ENCODE results near the gene GALNT5.
A peak's percentile ranks its signal among the peaks of the same experiment; 100 is the strongest.

GALNT5 gene

GRCh38 chr2:157218911-157219310 is 38.6 kb upstream of the GALNT5 start:
- H2BK5ac ChIP-seq (ENCODE audit: low read length), result no peak overlapping the region
- no peak overlapping the region for H4K8ac ChIP-seq (ENCODE audit: low read depth, low read length)
- WGBS, 2 donors (ENCODE audit: extremely low coverage in 2 of 2, insufficient read length in 2 of 2, insufficient replicate concordance in 1 of 2), result no CpG with 5 or more reads among the region's 2 CpGs
- H4K91ac ChIP-seq (ENCODE audit: low read depth, low read length, poor library complexity), result no peak overlapping the region
- H2AK5ac ChIP-seq (ENCODE audit: low read depth, low read length), result no peak overlapping the region
- no peaks in the 10 kb centered on the region for H3K9me3 ChIP-seq (replicated peaks in 1 of 2; ENCODE audit: control insufficient read depth in 2 of 2, insufficient read depth in 1 of 2, low read depth in 1 of 2, low read length in 2 of 2)
- H2AFZ ChIP-seq (ENCODE audit: low read length), result no peak overlapping the region
- no peak overlapping the region for H2BK12ac ChIP-seq (ENCODE audit: low read length)
- no peak overlapping the region for H3K23ac ChIP-seq (ENCODE audit: low read depth, low read length, poor library complexity)
- no peak overlapping the region for H2BK120ac ChIP-seq (ENCODE audit: low read depth, low read length)
- H2BK15ac ChIP-seq (ENCODE audit: low read length), result no peak overlapping the region
- H3K9ac ChIP-seq (ENCODE audit: low read depth, low read length, poor library complexity), result no peak overlapping the region
- no peak overlapping the region for H3K4ac ChIP-seq (ENCODE audit: low read length)
- no peak overlapping the region for H3K18ac ChIP-seq (ENCODE audit: low read length)
- no peak overlapping the region for H3K4me2 ChIP-seq (ENCODE audit: insufficient read depth, low read length, poor library complexity, severe bottlenecking)
- DNase-seq (ENCODE audit: low spot score), result no peak
- H3K79me1 ChIP-seq (ENCODE audit: low read depth, low read length), result no peaks in the 10 kb centered on the region
- no peaks in the 10 kb centered on the region for H3K4me1 ChIP-seq (ENCODE audit: control insufficient read depth in 2 of 2, insufficient read depth in 1 of 2, low read depth in 1 of 2, low read length in 2 of 2)
- H3K27me3 ChIP-seq (ENCODE audit: control insufficient read depth in 3 of 3, insufficient read depth in 3 of 3, low read depth in 1 of 3, low read length in 3 of 3), result no peaks in the 10 kb centered on the region
- no peak overlapping the region for H3K27ac ChIP-seq (replicated peaks; ENCODE audit: low read length)
- H3K4me3 ChIP-seq (ENCODE audit: low read length in 2 of 2), result no peak overlapping the region
- no peak overlapping the region for H3K14ac ChIP-seq (ENCODE audit: low read length)
- H3K36me3 ChIP-seq (replicated peaks in 1 of 2; ENCODE audit: control insufficient read depth in 2 of 2, insufficient read depth in 2 of 2, low read length in 2 of 2), result no peaks in the 10 kb centered on the region

- Histone ChIP-seq H3K4ac (ENCODE audit: low read length) (no peak overlapping the region), H3K36me3 (replicated peaks in 1 of 2; ENCODE audit: control insufficient read depth in 2 of 2, insufficient read depth in 2 of 2, low read length in 2 of 2) (no peaks in the 10 kb centered on the region), H4K91ac (ENCODE audit: low read depth, low read length, poor library complexity) (no peak overlapping the region), H2BK12ac (ENCODE audit: low read length) (no peak overlapping the region), H2AFZ (ENCODE audit: low read length) (no peak overlapping the region), H2AK5ac (ENCODE audit: low read depth, low read length) (no peak overlapping the region), H3K4me1 (ENCODE audit: control insufficient read depth in 2 of 2, insufficient read depth in 1 of 2, low read depth in 1 of 2, low read length in 2 of 2) (no peaks in the 10 kb centered on the region), H3K9me3 (replicated peaks in 1 of 2; ENCODE audit: control insufficient read depth in 2 of 2, insufficient read depth in 1 of 2, low read depth in 1 of 2, low read length in 2 of 2) (no peaks in the 10 kb centered on the region), H2BK5ac (ENCODE audit: low read length) (no peak overlapping the region), H3K27me3 (ENCODE audit: control insufficient read depth in 3 of 3, insufficient read depth in 3 of 3, low read depth in 1 of 3, low read length in 3 of 3) (no peaks in the 10 kb centered on the region), H2BK15ac (ENCODE audit: low read length) (no peak overlapping the region), H2BK120ac (ENCODE audit: low read depth, low read length) (no peak overlapping the region), H3K27ac (replicated peaks; ENCODE audit: low read length) (no peak overlapping the region), H3K9ac (ENCODE audit: low read depth, low read length, poor library complexity) (no peak overlapping the region), H3K23ac (ENCODE audit: low read depth, low read length, poor library complexity) (no peak overlapping the region), H4K8ac (ENCODE audit: low read depth, low read length) (no peak overlapping the region), H3K18ac (ENCODE audit: low read length) (no peak overlapping the region), H3K79me1 (ENCODE audit: low read depth, low read length) (no peaks in the 10 kb centered on the region), H3K4me3 (ENCODE audit: low read length in 2 of 2) (no peak overlapping the region), H3K14ac (ENCODE audit: low read length) (no peak overlapping the region), H3K4me2 (ENCODE audit: insufficient read depth, low read length, poor library complexity, severe bottlenecking) (no peak overlapping the region)
- no peak for DNase-seq (ENCODE audit: low spot score)
- no CpG with 5 or more reads among the region's 1 CpG for WGBS, 2 donors (ENCODE audit: extremely low coverage in 2 of 2, insufficient read length in 2 of 2, insufficient replicate concordance in 1 of 2)
Measured at GRCh38 chr2:157220502-157220901, 37.0 kb upstream of the GALNT5 start.

GRCh38 chr2:157221394-157221988 is 36.0 kb upstream of the GALNT5 start:
- no peak overlapping the region for H3K4ac ChIP-seq (ENCODE audit: low read length)
- no peak overlapping the region for H2AK5ac ChIP-seq (ENCODE audit: low read depth, low read length)
- H3K23ac ChIP-seq (ENCODE audit: low read depth, low read length, poor library complexity), result no peak overlapping the region
- H3K79me1 ChIP-seq (ENCODE audit: low read depth, low read length), result no peaks in the 10 kb centered on the region
- no peak overlapping the region for H2BK5ac ChIP-seq (ENCODE audit: low read length)
- peak overlapping the region; percentile 35 for H2AFZ ChIP-seq (ENCODE audit: low read length)
- H3K9ac ChIP-seq (ENCODE audit: low read depth, low read length, poor library complexity), result no peak overlapping the region
- no peak overlapping the region for H2BK15ac ChIP-seq (ENCODE audit: low read length)
- no peaks in the 10 kb centered on the region for H3K27me3 ChIP-seq (ENCODE audit: control insufficient read depth in 3 of 3, insufficient read depth in 3 of 3, low read depth in 1 of 3, low read length in 3 of 3)
- H3K4me3 ChIP-seq (ENCODE audit: low read length in 2 of 2), result no peak overlapping the region
- H4K91ac ChIP-seq (ENCODE audit: low read depth, low read length, poor library complexity), result no peak overlapping the region
- no peak for DNase-seq (ENCODE audit: low spot score)
- H3K9me3 ChIP-seq (replicated peaks in 1 of 2; ENCODE audit: control insufficient read depth in 2 of 2, insufficient read depth in 1 of 2, low read depth in 1 of 2, low read length in 2 of 2), result no peaks in the 10 kb centered on the region
- H3K36me3 ChIP-seq (replicated peaks in 1 of 2; ENCODE audit: control insufficient read depth in 2 of 2, insufficient read depth in 2 of 2, low read length in 2 of 2), result no peaks in the 10 kb centered on the region
- no peak overlapping the region for H2BK12ac ChIP-seq (ENCODE audit: low read length)
- WGBS, 2 donors (ENCODE audit: extremely low coverage in 2 of 2, insufficient read length in 2 of 2, insufficient replicate concordance in 1 of 2), result no CpG with 5 or more reads among the region's 2 CpGs
- no peak overlapping the region for H4K8ac ChIP-seq (ENCODE audit: low read depth, low read length)
- H3K18ac ChIP-seq (ENCODE audit: low read length), result no peak overlapping the region
- no peak overlapping the region for H2BK120ac ChIP-seq (ENCODE audit: low read depth, low read length)
- no peak overlapping the region for H3K14ac ChIP-seq (ENCODE audit: low read length)
- no peak overlapping the region for H3K27ac ChIP-seq (replicated peaks; ENCODE audit: low read length)
- no peaks in the 10 kb centered on the region for H3K4me1 ChIP-seq (ENCODE audit: control insufficient read depth in 2 of 2, insufficient read depth in 1 of 2, low read depth in 1 of 2, low read length in 2 of 2)
- no peak overlapping the region for H3K4me2 ChIP-seq (ENCODE audit: insufficient read depth, low read length, poor library complexity, severe bottlenecking)

GRCh38 chr2:157223624-157224205 is 33.8 kb upstream of the GALNT5 start:
- Histone ChIP-seq H3K27ac (replicated peaks; ENCODE audit: low read length) (no peak overlapping the region), H4K8ac (ENCODE audit: low read depth, low read length) (no peak overlapping the region), H3K4me1 (ENCODE audit: control insufficient read depth in 2 of 2, insufficient read depth in 1 of 2, low read depth in 1 of 2, low read length in 2 of 2) (no peaks in the 10 kb centered on the region), H3K14ac (ENCODE audit: low read length) (no peak overlapping the region), H3K4me3 (ENCODE audit: low read length in 2 of 2) (no peak overlapping the region), H2BK120ac (ENCODE audit: low read depth, low read length) (no peak overlapping the region), H3K9ac (ENCODE audit: low read depth, low read length, poor library complexity) (no peak overlapping the region), H3K27me3 (ENCODE audit: control insufficient read depth in 3 of 3, insufficient read depth in 3 of 3, low read depth in 1 of 3, low read length in 3 of 3) (no peaks in the 10 kb centered on the region), H3K4ac (ENCODE audit: low read length) (no peak overlapping the region), H3K23ac (ENCODE audit: low read depth, low read length, poor library complexity) (no peak overlapping the region), H2AFZ (ENCODE audit: low read length) (no peak overlapping the region), H2BK15ac (ENCODE audit: low read length) (no peak overlapping the region), H3K18ac (ENCODE audit: low read length) (no peak overlapping the region), H3K36me3 (replicated peaks in 1 of 2; ENCODE audit: control insufficient read depth in 2 of 2, insufficient read depth in 2 of 2, low read length in 2 of 2) (no peaks in the 10 kb centered on the region), H2BK5ac (ENCODE audit: low read length) (no peak overlapping the region), H3K4me2 (ENCODE audit: insufficient read depth, low read length, poor library complexity, severe bottlenecking) (no peak overlapping the region), H2AK5ac (ENCODE audit: low read depth, low read length) (no peak overlapping the region), H3K9me3 (replicated peaks in 1 of 2; ENCODE audit: control insufficient read depth in 2 of 2, insufficient read depth in 1 of 2, low read depth in 1 of 2, low read length in 2 of 2) (no peaks in the 10 kb centered on the region), H3K79me1 (ENCODE audit: low read depth, low read length) (no peaks in the 10 kb centered on the region), H2BK12ac (ENCODE audit: low read length) (no peak overlapping the region), H4K91ac (ENCODE audit: low read depth, low read length, poor library complexity) (no peak overlapping the region)
- WGBS, 2 donors (ENCODE audit: extremely low coverage in 2 of 2, insufficient read length in 2 of 2, insufficient replicate concordance in 1 of 2), result no CpG with 5 or more reads among the region's 5 CpGs
- no peak for DNase-seq (ENCODE audit: low spot score)
